ENCODE data around the gene SHANK3. TPM values are rescaled to one million over a fixed set of nuclear protein-coding genes. Genes with fewer than 3 reads are reported as not detected.

SHANK3 gene
- polyA plus RNA-seq, 1 donor (not counting 4 experiments of a cell fraction or from before 2014, with no cell fraction given) = 1.00 TPM

DNA sequence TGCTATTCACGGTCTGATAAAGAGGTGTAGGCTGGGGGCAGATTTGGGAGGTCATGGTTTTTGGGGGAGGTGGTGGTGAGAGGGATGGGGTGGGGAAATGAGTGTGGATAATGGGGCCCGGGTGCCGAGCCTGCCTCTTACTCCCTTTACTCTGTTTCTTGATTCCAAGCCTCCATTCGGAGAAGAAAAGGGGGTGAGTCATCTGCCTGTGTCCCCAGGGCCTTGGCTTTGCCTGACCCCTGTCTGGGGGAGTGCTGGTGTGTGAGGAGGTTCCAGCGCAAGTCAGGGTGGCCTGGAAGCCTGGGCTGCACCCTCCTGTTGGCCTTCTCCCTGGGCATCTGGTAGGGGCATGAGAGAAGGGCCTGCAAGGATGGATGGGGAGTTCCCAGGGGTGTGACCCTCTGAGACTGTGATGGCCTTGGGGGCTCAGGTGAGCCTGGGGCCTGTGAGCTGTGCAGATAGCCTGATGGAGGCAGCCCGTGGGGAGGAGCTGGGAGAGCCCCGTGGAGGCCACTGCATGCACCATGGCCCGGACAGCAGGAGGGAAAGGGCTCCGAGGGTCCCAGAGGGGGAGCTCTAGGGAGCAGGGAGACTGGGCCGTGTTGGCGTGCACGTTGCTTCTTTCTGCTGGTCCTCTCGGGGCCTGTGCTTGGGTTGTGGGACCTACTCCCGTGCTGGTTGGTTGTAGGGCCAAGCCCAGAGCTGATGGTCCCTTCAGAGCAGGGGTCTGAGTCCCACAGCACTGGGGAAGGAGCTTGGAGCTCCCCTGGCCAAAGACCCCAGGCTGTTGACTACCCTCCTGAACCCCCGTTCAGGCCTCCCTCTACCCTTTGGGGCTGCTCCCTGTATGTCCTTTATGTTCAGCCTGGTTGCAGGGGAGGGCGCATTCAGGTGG is 39.1 kb downstream of the SHANK3 start:
- no peaks in the 10 kb centered on the region for H3K9me3 ChIP-seq (ENCODE audit: control insufficient read depth, low read depth, low read length)
- H3K4me2 ChIP-seq (ENCODE audit: control insufficient read depth, extremely low read depth, insufficient read depth, low read depth, low read length) = no peak overlapping the region
- TF ChIP-seq EZH2 (IDR thresholded peaks at IDR 0.05; ENCODE audit: low read length) = no peak
- H3K9me1 ChIP-seq (ENCODE audit: control insufficient read depth, extremely low read depth, insufficient read depth, low read length) = no peaks in the 10 kb centered on the region
- H3K79me2 ChIP-seq (ENCODE audit: control insufficient read depth, insufficient read depth, low read length) = no peaks in the 10 kb centered on the region
- no peak for FAIRE-seq
- H3K27me3 ChIP-seq (ENCODE audit: control insufficient read depth, extremely low read depth, insufficient read depth, low read length) = no peaks in the 10 kb centered on the region
- no peak overlapping the region for H3K27ac ChIP-seq (ENCODE audit: control insufficient read depth, insufficient read depth, low read length)
- H3K4me1 ChIP-seq (ENCODE audit: control insufficient read depth, extremely low read depth, insufficient read depth, low read length) = no peaks in the 10 kb centered on the region
- no peak overlapping the region for H3K9ac ChIP-seq (ENCODE audit: control insufficient read depth, extremely low read depth, insufficient read depth, low read length)
- DNase-seq (ENCODE audit: low read depth, low spot score) = no peak
- no peak overlapping the region for H2AFZ ChIP-seq (ENCODE audit: control insufficient read depth, low read length)
- H4K20me1 ChIP-seq (ENCODE audit: control insufficient read depth, extremely low read depth, insufficient read depth, low read length) = peaks cover 2% of the 10 kb centered on the region
- no peak overlapping the region for H3K4me3 ChIP-seq (ENCODE audit: control insufficient read depth in 2 of 3, extremely low read depth in 1 of 3, insufficient read depth in 2 of 3, low read depth in 1 of 3, low read length in 3 of 3)
- peaks cover 0 to 6% of the 10 kb centered on the region in 2 experiments for H3K36me3 ChIP-seq (ENCODE audit: control insufficient read depth in 2 of 2, extremely low read depth in 1 of 2, insufficient read depth in 2 of 2, low read length in 2 of 2)
- dilution Hi-C loops (cut with MboI; ENCODE audit: extremely low pct_ligation_motif_present, low sequenced_read_pairs) = no loop called here

- no peaks in the 10 kb centered on the region for H3K9me3 ChIP-seq (ENCODE audit: control insufficient read depth, low read depth, low read length)
- no peaks in the 10 kb centered on the region for H3K4me1 ChIP-seq (ENCODE audit: control insufficient read depth, extremely low read depth, insufficient read depth, low read length)
- no peak for FAIRE-seq
- dilution Hi-C loops (cut with MboI; ENCODE audit: extremely low pct_ligation_motif_present, low sequenced_read_pairs) = no loop called here
- no peak overlapping the region for H3K4me3 ChIP-seq (ENCODE audit: control insufficient read depth in 2 of 3, extremely low read depth in 1 of 3, insufficient read depth in 2 of 3, low read depth in 1 of 3, low read length in 3 of 3)
- no peak overlapping the region for H2AFZ ChIP-seq (ENCODE audit: control insufficient read depth, low read length)
- no peak overlapping the region for H3K27ac ChIP-seq (ENCODE audit: control insufficient read depth, insufficient read depth, low read length)
- no peak for TF ChIP-seq EZH2 (IDR thresholded peaks at IDR 0.05; ENCODE audit: low read length)
- TF ChIP-seq, protein P1, sequence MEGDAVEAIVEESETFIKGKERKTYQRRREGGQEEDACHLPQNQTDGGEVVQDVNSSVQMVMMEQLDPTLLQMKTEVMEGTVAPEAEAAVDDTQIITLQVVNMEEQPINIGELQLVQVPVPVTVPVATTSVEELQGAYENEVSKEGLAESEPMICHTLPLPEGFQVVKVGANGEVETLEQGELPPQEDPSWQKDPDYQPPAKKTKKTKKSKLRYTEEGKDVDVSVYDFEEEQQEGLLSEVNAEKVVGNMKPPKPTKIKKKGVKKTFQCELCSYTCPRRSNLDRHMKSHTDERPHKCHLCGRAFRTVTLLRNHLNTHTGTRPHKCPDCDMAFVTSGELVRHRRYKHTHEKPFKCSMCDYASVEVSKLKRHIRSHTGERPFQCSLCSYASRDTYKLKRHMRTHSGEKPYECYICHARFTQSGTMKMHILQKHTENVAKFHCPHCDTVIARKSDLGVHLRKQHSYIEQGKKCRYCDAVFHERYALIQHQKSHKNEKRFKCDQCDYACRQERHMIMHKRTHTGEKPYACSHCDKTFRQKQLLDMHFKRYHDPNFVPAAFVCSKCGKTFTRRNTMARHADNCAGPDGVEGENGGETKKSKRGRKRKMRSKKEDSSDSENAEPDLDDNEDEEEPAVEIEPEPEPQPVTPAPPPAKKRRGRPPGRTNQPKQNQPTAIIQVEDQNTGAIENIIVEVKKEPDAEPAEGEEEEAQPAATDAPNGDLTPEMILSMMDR (optimal IDR thresholded peaks at IDR 0.05 in 1 of 3, IDR thresholded peaks at IDR 0.05 in 1 of 3, conservative IDR thresholded peaks at IDR 0.05 in 1 of 3; ENCODE audit: extremely low read depth in 1 of 3, insufficient read depth in 2 of 3, low read length in 3 of 3) = no peak
- no peaks in the 10 kb centered on the region for H3K9me1 ChIP-seq (ENCODE audit: control insufficient read depth, extremely low read depth, insufficient read depth, low read length)
- no peak for DNase-seq (ENCODE audit: low read depth, low spot score)
- H3K9ac ChIP-seq (ENCODE audit: control insufficient read depth, extremely low read depth, insufficient read depth, low read length) = no peak overlapping the region
- peaks cover 0 to 6% of the 10 kb centered on the region in 2 experiments for H3K36me3 ChIP-seq (ENCODE audit: control insufficient read depth in 2 of 2, extremely low read depth in 1 of 2, insufficient read depth in 2 of 2, low read length in 2 of 2)
- no peaks in the 10 kb centered on the region for H3K79me2 ChIP-seq (ENCODE audit: control insufficient read depth, insufficient read depth, low read length)
- H4K20me1 ChIP-seq (ENCODE audit: control insufficient read depth, extremely low read depth, insufficient read depth, low read length) = peaks cover 2% of the 10 kb centered on the region
- H3K4me2 ChIP-seq (ENCODE audit: control insufficient read depth, extremely low read depth, insufficient read depth, low read depth, low read length) = no peak overlapping the region
- H3K27me3 ChIP-seq (ENCODE audit: control insufficient read depth, extremely low read depth, insufficient read depth, low read length) = no peaks in the 10 kb centered on the region
Observed at GRCh38 chr22:50712341-50713007, 39.9 kb downstream of the SHANK3 start.
